Activated naive CD4-positive, alpha-beta T cell treated with anti-CD3 and anti-CD28 coated beads for 36 hours (primary cell): ENCODE results near the gene PIGU. TPM values are rescaled to one million over a fixed set of nuclear protein-coding genes. Genes with fewer than 3 reads are reported as not detected.
A peak's percentile ranks its signal among the peaks of the same experiment; 100 is the strongest.

Experiments
- CTCF ChIA-PET: fragments of 350-600 bp; sonication (Branson Sonifier 250); formaldehyde crosslinking; loops from one replicate; lab custom pipeline; 2021; ENCODE audit warnings: antibody characterized with exemption; lab: Charles Lee
- DNase-seq: peaks from one replicate; pipeline ENCODE4 v3.0.0-alpha.2; 2020
- H3K27ac Mint-ChIP-seq: one replicate; pipeline ENCODE4 v1.8.0; 2021; ENCODE audit warnings: mild to moderate bottlenecking, mixed read lengths
- H3K27me3 Mint-ChIP-seq: one replicate; pipeline ENCODE4 v1.8.0; 2021; ENCODE audit warnings: low read depth, mixed read lengths
- H3K36me3 Mint-ChIP-seq: one replicate; pipeline ENCODE4 v1.8.0; 2021; ENCODE audit warnings: low read depth, mixed read lengths
- H3K4me1 Mint-ChIP-seq: one replicate; pipeline ENCODE4 v1.8.0; 2021; ENCODE audit warnings: low read depth, mixed read lengths
- H3K4me3 Mint-ChIP-seq: one replicate; pipeline ENCODE4 v1.8.0; 2021; ENCODE audit warnings: mild to moderate bottlenecking, moderate library complexity, mixed read lengths
- H3K9me3 Mint-ChIP-seq: one replicate; pipeline ENCODE4 v1.8.0; 2021; ENCODE audit warnings: mixed read lengths
- intact Hi-C: fragments of 100-400 bp; cut with micrococcal nuclease; formaldehyde crosslinking; loops from one replicate; pipeline ENCODE4 v1.15.1; 2023
- total RNA-seq, 2 experiments: library from RNA; stranded (reverse); gene quantifications; one replicate each; pipeline ENCODE4 v1.2.3, GENCODE V29; 2021

Gene PIGU
- total RNA-seq, 2 experiments from 2014 or later, result 18.8 to 18.9 TPM

DNA sequence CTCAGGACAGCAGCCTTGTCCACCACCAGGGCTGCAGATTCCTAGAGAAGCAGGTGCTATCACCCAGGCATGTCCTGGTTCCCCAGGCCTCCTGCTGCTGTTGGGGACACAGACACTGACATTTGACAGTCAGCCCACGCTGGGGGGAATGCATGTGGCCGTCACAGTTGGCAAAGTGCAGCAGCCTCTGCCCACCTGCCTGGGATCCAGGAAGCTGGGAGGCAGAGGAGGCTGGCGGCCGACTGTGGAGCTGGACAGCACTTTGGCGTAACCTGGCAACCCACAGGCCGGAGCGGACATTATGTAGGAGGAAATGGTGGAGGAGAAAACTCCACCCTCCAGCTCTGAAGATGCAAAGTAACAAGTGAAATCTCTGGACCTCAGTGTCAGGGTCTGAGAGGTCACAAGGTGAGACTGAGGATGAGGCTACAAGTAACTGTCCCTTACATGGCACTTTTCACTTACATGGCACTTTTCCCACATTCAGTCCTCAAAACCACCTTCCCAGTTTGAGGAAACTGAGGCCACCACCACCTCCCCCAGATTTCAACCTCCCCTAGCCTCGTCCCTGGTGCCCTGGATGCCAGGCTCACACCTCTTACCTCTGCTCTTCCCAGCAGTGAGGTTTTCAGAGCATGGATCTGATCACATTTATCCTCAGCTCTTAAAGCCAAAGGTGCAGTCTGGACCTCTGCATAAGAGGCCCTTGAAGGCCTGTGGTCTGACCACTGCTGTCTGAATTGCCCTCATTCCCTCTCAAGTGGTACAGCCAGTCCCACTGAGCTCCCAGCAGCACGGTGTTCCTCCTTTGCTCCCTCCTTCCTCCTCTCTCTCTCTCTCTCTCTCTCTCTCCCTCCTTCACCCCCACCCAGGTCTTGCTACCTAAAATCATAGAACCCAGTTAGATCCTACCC lies 109.7 kb downstream of the PIGU start:
- Mint-ChIP-seq H3K4me3 (no peak overlapping the region), H3K36me3 (peaks cover 6% of the 10 kb centered on the region), H3K27me3 (no peaks in the 10 kb centered on the region), H3K4me1 (peaks cover 8% of the 10 kb centered on the region), H3K9me3 (no peaks in the 10 kb centered on the region), H3K27ac (no peak overlapping the region)
- CTCF ChIA-PET, result no interaction called here
- DNase-seq, result no peak
- intact Hi-C loops, result no loop called here

DNA sequence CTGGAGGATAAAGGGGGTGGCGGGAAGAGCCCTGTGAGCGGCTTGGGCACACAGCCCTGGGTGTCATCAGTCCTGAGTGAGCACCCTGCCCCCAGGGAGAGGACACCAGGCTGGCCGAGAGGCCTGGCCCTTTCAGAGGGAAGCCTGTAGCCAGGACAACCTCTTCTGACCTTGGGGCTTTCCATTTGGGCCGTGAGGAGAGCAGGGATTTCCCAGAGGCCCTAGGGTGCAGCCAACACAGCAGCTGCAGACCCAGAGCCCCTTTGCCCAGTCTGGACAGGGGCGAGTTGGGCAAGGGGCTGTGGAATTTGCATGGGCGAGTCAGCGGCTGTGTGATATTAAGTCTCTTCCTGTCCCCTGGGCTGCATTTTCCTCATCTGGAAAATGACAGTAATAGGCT lies 112.1 kb downstream of the PIGU start:
- no peaks in the 10 kb centered on the region for H3K36me3 Mint-ChIP-seq
- CTCF ChIA-PET, result interaction anchor here (2.9 kb wide), 1 partner anchor 142 kb away, joined by 17 read pairs; no protein-coding TSS in a partner anchor
- no peaks in the 10 kb centered on the region for H3K4me1 Mint-ChIP-seq
- intact Hi-C loops, result no loop called here
- no peak overlapping the region for H3K4me3 Mint-ChIP-seq
- H3K27ac Mint-ChIP-seq, result no peak overlapping the region
- no peak for DNase-seq
- no peaks in the 10 kb centered on the region for H3K9me3 Mint-ChIP-seq
- H3K27me3 Mint-ChIP-seq, result no peaks in the 10 kb centered on the region

DNA sequence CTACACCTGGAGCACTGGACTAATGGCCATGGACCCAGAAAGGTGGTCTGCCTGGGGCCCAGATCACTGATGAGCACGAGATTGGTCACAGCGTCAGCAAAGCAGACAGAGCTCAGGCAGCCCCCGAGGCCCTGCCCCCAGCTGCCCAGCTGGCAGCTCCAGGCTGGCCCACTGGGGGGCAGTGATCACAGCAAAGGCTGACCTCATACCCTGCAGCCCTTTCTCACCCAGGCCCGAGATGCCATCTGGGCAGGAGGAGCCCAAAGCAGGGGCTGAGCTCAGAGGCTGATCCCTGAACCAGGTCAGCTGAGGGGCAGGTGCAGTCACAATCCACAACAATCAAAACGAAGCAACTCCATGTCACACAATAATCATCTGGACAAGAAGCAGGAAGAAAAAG lies 114.3 kb downstream of the PIGU start:
- Mint-ChIP-seq H3K27me3 (no peaks in the 10 kb centered on the region), H3K9me3 (no peaks in the 10 kb centered on the region), H3K27ac (no peak overlapping the region), H3K36me3 (peaks cover 7% of the 10 kb centered on the region), H3K4me3 (no peak overlapping the region), H3K4me1 (peaks cover 9% of the 10 kb centered on the region)
- CTCF ChIA-PET, result interaction anchor here (0.6 to 2.9 kb wide), 7 partner anchors 20 to 1611 kb away, joined by 3 to 17 read pairs (median 5); no protein-coding TSS in a partner anchor
- intact Hi-C loops, result no loop called here
- DNase-seq, result no peak

DNA sequence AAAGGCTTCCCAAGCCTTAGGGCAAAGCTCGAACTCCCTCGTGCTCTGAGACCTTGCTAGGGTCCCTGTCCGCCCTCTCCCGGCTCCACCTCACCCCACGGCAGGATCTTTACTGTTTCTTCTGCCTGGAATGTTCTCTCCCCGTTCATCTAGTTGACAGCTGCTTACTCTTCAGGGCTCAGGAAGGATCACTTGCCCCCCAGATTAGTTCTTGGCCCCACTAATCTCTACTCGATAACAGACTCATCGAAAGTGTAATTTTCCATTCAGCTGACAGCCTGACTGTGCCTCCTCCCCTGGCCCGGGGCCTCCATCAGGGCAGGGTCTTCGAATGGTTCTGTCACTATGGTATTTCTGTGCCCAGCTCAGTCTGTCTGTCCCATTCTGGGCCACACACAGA lies 115.2 kb downstream of the PIGU start:
- H3K4me3 Mint-ChIP-seq, result no peak overlapping the region
- no peaks in the 10 kb centered on the region for H3K27me3 Mint-ChIP-seq
- H3K27ac Mint-ChIP-seq, result no peak overlapping the region

DNA sequence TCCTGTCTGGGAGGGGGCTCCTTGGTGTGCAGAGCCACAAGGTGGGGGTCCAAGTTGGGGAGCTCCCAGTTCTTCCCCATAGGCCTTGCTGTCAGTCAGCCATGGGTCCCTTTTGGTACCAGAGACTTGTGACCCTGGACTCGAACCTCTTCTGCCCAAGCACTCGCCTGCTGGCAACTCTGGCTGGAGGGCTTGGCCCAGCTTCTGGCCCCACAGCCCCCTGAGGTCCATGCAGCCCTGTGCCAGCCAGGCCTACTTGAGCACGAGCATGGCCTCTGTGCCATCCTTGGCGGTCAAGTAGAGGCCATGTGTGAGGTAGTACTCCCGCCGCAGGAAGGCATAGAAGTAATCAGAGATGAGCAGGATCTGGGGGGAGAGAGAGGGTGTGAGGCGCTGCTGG lies 116.3 kb downstream of the PIGU start:
- H3K27ac Mint-ChIP-seq, result no peak overlapping the region

More for the DNA sequence above, 115.2 kb downstream of the PIGU start:
- CTCF ChIA-PET, result interaction anchor here (0.9 to 2.9 kb wide), 5 partner anchors 17 to 145 kb away, joined by 3 to 17 read pairs (median 6); no protein-coding TSS in a partner anchor
- Mint-ChIP-seq H3K9me3 (no peaks in the 10 kb centered on the region), H3K36me3 (peaks cover 7% of the 10 kb centered on the region), H3K4me1 (peaks cover 11% of the 10 kb centered on the region)
- intact Hi-C loops, result no loop called here
- DNase-seq, result no peak

DNA sequence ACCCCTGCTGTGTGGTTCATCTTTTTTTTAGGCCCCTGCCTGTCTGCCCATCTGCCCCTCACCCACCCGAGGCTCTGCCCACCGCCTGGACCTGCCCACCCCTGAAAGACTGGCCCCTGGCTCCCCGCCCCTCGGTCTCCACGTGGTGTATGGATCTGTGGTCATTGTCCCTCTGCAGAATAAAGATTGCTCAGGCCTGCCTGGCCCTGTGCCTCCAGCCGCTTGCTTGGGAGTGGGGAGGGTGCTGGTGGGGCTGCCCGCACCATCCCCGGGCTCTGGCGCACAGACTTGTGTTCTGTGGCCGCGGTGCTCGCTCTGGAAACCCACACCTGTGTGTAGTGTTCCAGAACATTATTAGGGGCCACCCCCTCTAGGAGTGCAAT lies 116.8 kb downstream of the PIGU start:
- H3K27ac Mint-ChIP-seq, result peak overlapping the region; percentile 56
- CTCF ChIA-PET, result no interaction called here

More for the DNA sequence above, 116.3 kb downstream of the PIGU start:
- Mint-ChIP-seq H3K27me3 (no peaks in the 10 kb centered on the region), H3K4me3 (no peak overlapping the region), H3K4me1 (peaks cover 11% of the 10 kb centered on the region), H3K36me3 (peaks cover 7% of the 10 kb centered on the region), H3K9me3 (no peaks in the 10 kb centered on the region)
- DNase-seq, result no peak
- intact Hi-C loops, result no loop called here
- CTCF ChIA-PET, result no interaction called here

DNA sequence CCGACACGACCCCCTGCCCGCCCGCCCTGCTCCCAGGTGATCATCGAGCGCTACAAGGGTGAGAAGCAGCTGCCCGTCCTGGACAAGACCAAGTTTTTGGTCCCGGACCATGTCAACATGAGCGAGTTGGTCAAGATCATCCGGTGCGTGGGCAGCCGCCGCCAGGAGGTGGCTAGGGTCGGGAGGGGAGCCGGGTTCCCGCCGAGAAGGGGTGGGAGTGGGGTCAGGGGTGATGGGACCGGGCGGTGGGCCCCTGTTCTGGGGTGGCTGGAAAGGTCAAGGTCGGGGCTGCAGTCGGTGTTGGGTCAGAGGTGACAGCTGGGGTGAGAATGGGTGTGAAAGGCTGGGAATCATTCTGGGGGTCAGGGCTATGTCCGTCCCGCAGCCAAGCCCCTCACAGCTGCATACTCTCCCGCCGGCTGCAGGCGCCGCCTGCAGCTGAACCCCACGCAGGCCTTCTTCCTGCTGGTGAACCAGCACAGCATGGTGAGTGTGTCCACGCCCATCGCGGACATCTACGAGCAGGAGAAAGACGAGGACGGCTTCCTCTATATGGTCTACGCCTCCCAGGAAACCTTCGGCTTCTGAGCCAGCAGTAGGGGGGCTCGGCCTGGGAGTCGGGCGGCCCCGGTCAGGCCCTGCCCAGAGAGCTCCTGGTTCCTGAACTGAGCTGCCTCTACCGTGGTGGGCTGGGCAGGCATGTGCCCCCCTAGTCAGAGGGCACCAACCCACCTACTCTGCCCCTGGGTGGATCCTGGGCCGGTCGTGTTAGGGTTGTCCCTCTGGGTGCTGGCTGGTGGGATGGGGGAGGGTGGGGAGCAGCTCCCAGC lies 117.4 kb downstream of the PIGU start:
- CTCF ChIA-PET, result no interaction called here
- H3K4me3 Mint-ChIP-seq, result peak overlapping the region; percentile 66
- H3K27me3 Mint-ChIP-seq, result no peaks in the 10 kb centered on the region
- peak overlapping the region; percentile 69 for H3K27ac Mint-ChIP-seq
- DNase-seq, result no peak
- H3K36me3 Mint-ChIP-seq, result peaks cover 7% of the 10 kb centered on the region
- no peaks in the 10 kb centered on the region for H3K9me3 Mint-ChIP-seq
- H3K4me1 Mint-ChIP-seq, result peaks cover 11% of the 10 kb centered on the region
- intact Hi-C loops, result loop anchor here (2.0 kb wide), 2 partner anchors 15 to 21 kb away; no protein-coding TSS in a partner anchor

More for the DNA sequence above, 116.8 kb downstream of the PIGU start:
- no peaks in the 10 kb centered on the region for H3K9me3 Mint-ChIP-seq
- peaks cover 7% of the 10 kb centered on the region for H3K36me3 Mint-ChIP-seq
- H3K4me1 Mint-ChIP-seq, result peaks cover 11% of the 10 kb centered on the region
- peak overlapping the region; percentile 38 for H3K4me3 Mint-ChIP-seq
- no peak for DNase-seq
- intact Hi-C loops, result no loop called here
- H3K27me3 Mint-ChIP-seq, result no peaks in the 10 kb centered on the region

DNA sequence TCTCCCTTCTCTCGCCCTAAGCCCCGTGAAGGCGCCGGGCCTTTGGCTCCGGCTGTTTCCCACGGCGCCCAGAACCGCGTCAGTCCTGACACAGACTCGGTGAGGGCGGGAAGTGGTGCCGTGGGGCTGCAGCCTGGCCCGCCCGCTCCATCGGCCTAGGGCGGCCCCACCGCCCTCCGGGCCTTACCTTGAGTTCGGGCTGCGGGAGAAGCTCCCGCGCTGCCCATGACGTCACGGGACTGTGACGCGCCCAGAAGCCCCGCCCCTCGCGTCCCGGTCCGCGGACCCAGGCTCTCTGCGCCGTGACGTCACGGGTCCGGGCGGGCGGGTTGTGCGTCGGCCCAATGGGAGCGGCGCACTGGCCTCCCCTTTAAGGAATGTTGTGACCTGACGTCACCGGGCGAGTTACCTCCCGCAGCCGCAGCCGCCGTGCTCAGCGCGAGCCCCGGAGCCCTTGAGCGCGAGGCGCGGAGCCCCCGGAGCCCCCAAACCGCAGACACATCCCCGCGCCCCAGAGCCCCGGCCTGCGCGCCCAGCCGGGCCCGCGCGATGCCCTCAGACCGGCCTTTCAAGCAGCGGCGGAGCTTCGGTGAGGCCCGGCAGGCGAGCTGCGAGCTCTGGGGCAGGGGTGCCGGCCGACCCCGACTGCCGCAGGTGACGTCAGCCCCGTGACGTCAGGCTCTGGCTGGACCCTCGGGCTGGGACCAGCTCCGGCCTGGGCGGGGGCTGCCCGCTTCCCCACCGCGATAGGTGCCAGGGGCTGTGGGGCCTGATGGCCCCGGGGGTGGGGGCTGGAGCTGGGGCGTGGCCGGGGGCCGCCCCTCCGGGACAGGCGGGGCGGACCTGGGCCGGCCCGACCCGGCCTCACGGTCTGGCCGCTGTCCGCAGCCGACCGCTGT lies 118.3 kb downstream of the PIGU start, which contains the start of gene MAP1LC3A:
MAP1LC3A (plus strand) TSS at position 399 of the 899 bp plus-strand sequence; CDS start at position 550, 151 bp downstream.
- peaks cover 7% of the 10 kb centered on the region for H3K36me3 Mint-ChIP-seq
- H3K4me1 Mint-ChIP-seq, result peaks cover 11% of the 10 kb centered on the region
- peak within 1 kb of the TSS; percentile 81 for H3K27ac Mint-ChIP-seq
- peak within 1 kb of the TSS; percentile 81 for H3K4me3 Mint-ChIP-seq
- CTCF ChIA-PET, result interaction anchor here (0.6 to 1.4 kb wide), 2 partner anchors 20 to 75 kb away, joined by 3 read pairs; no protein-coding TSS in a partner anchor
- peak; percentile 90 for DNase-seq
- no peaks in the 10 kb centered on the region for H3K9me3 Mint-ChIP-seq
- intact Hi-C loops, result loop anchor here (1.0 to 2.0 kb wide), 4 partner anchors 14 to 150 kb away; partner anchors contain the start of gene TP53INP2
- H3K27me3 Mint-ChIP-seq, result no peaks in the 10 kb centered on the region

DNA sequence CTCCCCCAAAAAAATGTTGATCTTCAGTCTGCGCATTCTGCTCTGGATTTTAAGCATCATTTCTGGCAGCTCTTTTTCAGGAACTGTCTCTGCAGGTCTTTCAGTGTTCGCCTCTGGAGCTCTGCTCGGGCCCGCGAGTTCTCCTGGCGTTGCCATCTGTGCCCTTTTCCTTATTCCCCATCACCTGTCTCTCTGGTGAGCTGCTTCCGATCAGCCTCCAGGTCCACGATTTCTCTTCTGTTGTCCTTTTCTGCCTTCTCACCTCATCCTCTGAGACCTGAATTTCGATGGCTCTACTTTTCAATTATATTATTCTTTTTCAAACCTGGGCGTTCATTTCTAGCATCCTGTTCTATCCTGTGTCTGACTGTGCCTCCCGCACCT lies 119.0 kb downstream of the PIGU start:
- intact Hi-C loops, result loop anchor here (1.0 to 2.0 kb wide), 4 partner anchors 13 to 150 kb away; partner anchors contain the start of gene TP53INP2
- CTCF ChIA-PET, result interaction anchor here (1.4 kb wide), 1 partner anchor 19 kb away, joined by 3 read pairs; no protein-coding TSS in a partner anchor

DNA sequence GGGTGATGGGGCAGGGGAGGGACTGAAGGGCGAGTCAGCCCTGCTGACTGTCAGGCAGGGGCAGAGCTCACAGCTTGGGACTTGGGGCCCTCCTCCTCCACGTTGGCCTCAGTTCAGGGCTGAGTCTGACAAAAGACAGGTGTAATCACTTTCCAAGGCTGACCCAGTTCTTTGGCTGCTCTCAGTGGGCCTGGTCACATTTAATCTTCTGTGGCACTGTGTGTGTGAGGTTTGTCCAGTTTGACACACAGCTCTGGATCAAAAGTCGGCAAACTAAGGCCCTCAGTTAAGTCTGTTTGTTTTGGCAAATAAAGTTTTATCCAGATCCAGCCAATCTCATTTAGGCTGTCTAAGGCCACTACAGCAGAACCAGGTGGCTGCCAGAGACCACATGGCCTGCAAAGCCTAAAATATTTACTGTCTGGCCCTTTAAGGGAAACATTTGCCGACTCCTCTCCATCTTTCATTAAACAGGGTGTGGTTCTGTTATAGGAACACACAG lies 123.5 kb downstream of the PIGU start:
- H3K27me3 Mint-ChIP-seq, result no peaks in the 10 kb centered on the region
- CTCF ChIA-PET, result interaction anchor here (1.0 kb wide), 1 partner anchor 13 kb away, joined by 3 read pairs; no protein-coding TSS in a partner anchor
- H3K9me3 Mint-ChIP-seq, result no peaks in the 10 kb centered on the region
- no peak overlapping the region for H3K4me3 Mint-ChIP-seq
- intact Hi-C loops, result no loop called here
- peaks cover 11% of the 10 kb centered on the region for H3K4me1 Mint-ChIP-seq
- H3K36me3 Mint-ChIP-seq, result peaks cover 5% of the 10 kb centered on the region
- DNase-seq, result no peak
- H3K27ac Mint-ChIP-seq, result no peak overlapping the region

More for the DNA sequence above, 119.0 kb downstream of the PIGU start:
- no peak for DNase-seq
- Mint-ChIP-seq H3K36me3 (peaks cover 7% of the 10 kb centered on the region), H3K9me3 (no peaks in the 10 kb centered on the region), H3K4me3 (peak overlapping the region; percentile 81), H3K27ac (peak overlapping the region; percentile 81), H3K27me3 (no peaks in the 10 kb centered on the region), H3K4me1 (peaks cover 11% of the 10 kb centered on the region)

DNA sequence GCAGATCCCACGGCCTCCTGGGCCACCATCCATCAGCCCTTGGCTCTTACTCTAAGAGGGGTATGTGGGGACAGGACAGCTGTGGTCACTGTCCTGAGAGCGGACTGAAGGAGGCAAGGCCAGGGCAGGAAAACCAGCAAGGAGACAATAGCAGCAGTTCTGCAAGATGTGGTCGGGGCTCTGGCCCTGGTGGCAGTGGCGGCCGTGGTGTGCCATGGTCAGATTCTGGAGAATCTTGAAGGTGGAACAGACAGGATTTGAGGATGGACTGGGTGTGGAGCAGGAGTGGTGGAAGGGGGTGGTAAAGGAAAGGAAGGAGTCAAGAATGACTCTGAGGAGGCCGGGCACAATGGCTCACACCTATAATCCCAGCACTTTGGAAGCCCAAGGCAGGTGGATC lies 124.3 kb downstream of the PIGU start:
- Mint-ChIP-seq H3K4me3 (no peak overlapping the region), H3K27me3 (no peaks in the 10 kb centered on the region), H3K9me3 (no peaks in the 10 kb centered on the region), H3K27ac (no peak overlapping the region), H3K4me1 (peaks cover 4% of the 10 kb centered on the region), H3K36me3 (no peaks in the 10 kb centered on the region)
- DNase-seq, result no peak
- intact Hi-C loops, result no loop called here
- CTCF ChIA-PET, result interaction anchor here (1.0 kb wide), 1 partner anchor 13 kb away, joined by 3 read pairs; no protein-coding TSS in a partner anchor
